HG02798 (cell line): ENCODE results near the gene OR52E5.

Experiments used
- ATAC-seq: cut with Tn5 transposase; IDR thresholded peaks from one replicate; pipeline ENCODE4 v1.9.1; 2021; ENCODE audit warnings: mild to moderate bottlenecking; ENCODE audit not compliant: unreplicated experiment, poor library complexity

OR52E5 gene

GRCh38 chr11:5892908-5893307, at the start of gene OR52E5:
Gene OR52E5, plus strand, starts transcription at chr11:5893208. Its CDS starts 7,569 bp downstream, at chr11:5900777.
- no peak for ATAC-seq

- ATAC-seq, result no peak
Measured at GRCh38 chr11:5846701-5847100, 46.3 kb upstream of the OR52E5 start.

GRCh38 chr11:5847711-5848110, 45.3 kb upstream of the OR52E5 start:
- ATAC-seq, result no peak

- ATAC-seq, result no peak
Measured at GRCh38 chr11:5851002-5851401, 42.0 kb upstream of the OR52E5 start.

- no peak for ATAC-seq
Measured at GRCh38 chr11:5857590-5857989, 35.4 kb upstream of the OR52E5 start, which contains the start of gene OR52E8. Gene OR52E8, minus strand, starts transcription at chr11:5857690. Its CDS starts 0 bp downstream, at chr11:5857690.

- ATAC-seq, result no peak
Measured at GRCh38 chr11:5865826-5866225, 27.2 kb upstream of the OR52E5 start.

- ATAC-seq, result no peak
Measured at GRCh38 chr11:5878564-5878963, 14.4 kb upstream of the OR52E5 start.

- ATAC-seq, result no peak
Measured at GRCh38 chr11:5880329-5880728, 12.7 kb upstream of the OR52E5 start, which contains the start of gene OR52E4. Gene OR52E4, plus strand, starts transcription at chr11:5880629. Its CDS starts 3,664 bp downstream, at chr11:5884293.

GRCh38 chr11:5881756-5882155, 11.3 kb upstream of the OR52E5 start:
- ATAC-seq, result no peak

- no peak for ATAC-seq
Measured at GRCh38 chr11:5887172-5887571, 5.8 kb upstream of the OR52E5 start.

- ATAC-seq, result no peak
Measured at GRCh38 chr11:5887661-5888060, 5.3 kb upstream of the OR52E5 start.

- ATAC-seq, result no peak
Measured at GRCh38 chr11:5891216-5891800, 1.7 kb upstream of the OR52E5 start.

- no peak for ATAC-seq
Measured at GRCh38 chr11:5899534-5899933, 6.5 kb downstream of the OR52E5 start.

- no peak for ATAC-seq
Measured at GRCh38 chr11:5910540-5910939, 17.5 kb downstream of the OR52E5 start.

- peak; percentile 86 for ATAC-seq
Measured at GRCh38 chr11:5922749-5923426, 29.9 kb downstream of the OR52E5 start.

- peak; percentile 37 for ATAC-seq
Measured at GRCh38 chr11:5923427-5923776, 30.4 kb downstream of the OR52E5 start.

GRCh38 chr11:5923794-5924193, 30.8 kb downstream of the OR52E5 start:
- no peak for ATAC-seq

GRCh38 chr11:5928271-5928670, 35.3 kb downstream of the OR52E5 start:
- no peak for ATAC-seq

- ATAC-seq, result no peak
Measured at GRCh38 chr11:5928811-5929210, 35.8 kb downstream of the OR52E5 start.

GRCh38 chr11:5929571-5930368, 36.8 kb downstream of the OR52E5 start:
- no peak for ATAC-seq

GRCh38 chr11:5930614-5931013, 37.6 kb downstream of the OR52E5 start:
- ATAC-seq, result no peak
